OCI-M1 (cell line): ENCODE measurements around the gene PRPF31.

Experiments
- DNase-seq: peaks from one replicate; lab custom pipeline; 2025; lab: John Stamatoyannopoulos, UW

Gene PRPF31

DNA sequence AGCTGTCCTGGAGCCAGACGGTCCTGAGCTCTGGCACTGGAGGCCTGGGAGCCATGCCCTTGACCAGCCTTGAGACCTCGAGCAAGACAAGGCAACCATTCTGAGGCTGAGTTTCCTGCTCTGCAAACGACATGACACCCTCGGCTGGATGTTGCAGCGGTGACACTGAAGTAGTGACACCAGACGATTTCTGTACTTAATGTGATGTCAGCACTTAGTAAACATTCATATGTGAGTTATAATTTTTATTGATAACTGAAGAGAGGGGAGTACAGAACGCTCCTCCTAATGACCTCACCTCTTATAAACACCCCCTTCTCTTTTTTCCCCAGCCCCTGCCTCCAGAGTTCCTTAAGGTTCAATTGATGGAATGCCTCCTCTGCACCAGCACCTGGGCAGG, 7.1 kb upstream of the PRPF31 start:
- DNase-seq = no peak

DNA sequence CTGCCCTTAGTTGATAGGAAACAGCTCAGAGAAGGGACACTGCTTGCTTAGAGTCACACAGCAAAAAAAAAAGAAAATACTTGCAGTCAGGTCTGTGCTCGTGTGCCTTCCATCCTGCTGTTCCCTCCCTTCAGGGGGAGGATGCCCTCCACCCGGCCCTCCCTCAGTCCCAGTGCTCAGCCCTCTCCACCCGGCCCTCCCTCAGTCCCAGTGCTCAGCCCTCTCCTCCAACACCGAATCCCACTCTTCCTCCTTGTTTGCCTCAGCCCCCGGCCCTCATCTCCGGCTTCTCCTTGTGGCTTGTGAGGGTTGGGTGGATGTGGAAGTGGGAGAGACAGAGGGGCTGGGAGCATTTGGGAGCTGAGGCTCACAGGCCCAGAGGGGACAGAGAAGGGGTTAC, 5.9 kb upstream of the PRPF31 start:
- no peak for DNase-seq

DNA sequence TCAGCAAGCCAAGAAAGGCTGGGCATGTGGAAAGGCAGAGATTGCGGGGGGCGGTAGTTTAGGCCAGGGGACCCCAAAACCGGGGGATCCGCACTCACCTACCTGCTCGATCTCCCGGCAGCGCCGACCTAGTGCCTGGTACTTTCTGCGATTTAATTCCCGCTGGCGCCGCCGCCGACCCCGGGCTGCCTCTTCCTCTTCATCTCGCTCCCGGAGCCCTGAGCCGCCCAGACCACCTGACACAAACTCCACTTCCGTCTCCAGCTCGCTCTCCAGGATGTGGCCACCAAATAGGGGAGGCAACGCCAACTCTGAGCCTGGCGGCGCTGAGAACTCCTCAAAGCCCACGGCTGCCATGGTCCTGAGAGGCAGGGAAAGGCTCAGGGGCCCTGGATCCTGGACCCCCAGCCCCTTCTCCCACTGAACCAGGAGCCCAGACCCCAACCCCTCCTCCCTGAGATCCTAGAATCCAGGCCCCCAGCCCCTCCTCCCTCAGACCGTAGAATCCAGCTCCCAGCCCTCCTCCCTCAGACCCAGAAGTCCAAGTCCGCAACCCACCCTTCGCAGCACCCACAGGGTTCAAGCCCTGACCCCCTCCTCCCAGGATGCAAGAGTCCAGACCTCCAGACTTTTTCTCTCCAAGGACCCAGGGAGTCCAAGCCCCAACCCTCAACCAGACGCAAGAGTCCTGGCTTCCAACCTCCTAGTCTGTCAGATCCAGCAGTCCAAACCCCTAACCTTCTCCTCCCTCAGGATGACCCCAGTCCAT, 1.0 kb upstream of the PRPF31 start:
- peak; percentile 71 for DNase-seq

DNA sequence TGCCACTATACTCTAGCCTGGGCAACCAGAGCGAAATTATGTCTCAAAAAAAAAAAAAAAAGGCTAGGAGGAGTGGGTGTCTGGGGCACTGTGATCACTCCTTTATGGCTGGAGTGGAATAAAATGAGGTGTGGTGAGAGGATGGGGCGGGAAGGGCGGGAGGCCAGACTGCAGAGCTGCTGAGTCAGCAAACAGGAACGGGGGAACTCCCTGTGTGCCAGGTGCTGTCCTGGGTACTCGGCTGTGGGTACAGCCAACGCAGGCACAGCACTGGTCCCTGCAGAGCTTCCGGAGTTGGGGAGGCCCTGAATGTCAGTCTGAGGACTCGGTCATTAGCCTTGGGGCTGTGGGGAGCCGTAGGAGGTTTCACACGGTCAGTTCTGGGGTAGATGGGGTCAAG, 5.7 kb downstream of the PRPF31 start:
- no peak for DNase-seq

DNA sequence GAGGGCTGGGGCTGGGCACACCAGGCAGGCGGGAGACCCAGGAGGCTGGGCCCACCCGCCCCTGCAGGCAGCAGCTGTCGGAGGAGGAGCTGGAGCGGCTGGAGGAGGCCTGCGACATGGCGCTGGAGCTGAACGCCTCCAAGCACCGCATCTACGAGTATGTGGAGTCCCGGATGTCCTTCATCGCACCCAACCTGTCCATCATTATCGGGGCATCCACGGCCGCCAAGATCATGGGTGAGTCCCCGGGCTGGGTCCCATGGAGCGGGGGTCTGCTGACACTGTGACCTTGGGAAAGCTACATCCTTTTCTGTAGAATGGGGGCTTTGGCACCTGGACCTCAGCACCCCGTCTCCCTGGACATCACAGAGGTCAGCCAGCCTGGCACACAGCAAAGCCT, 8.1 kb downstream of the PRPF31 start:
- no peak for DNase-seq

DNA sequence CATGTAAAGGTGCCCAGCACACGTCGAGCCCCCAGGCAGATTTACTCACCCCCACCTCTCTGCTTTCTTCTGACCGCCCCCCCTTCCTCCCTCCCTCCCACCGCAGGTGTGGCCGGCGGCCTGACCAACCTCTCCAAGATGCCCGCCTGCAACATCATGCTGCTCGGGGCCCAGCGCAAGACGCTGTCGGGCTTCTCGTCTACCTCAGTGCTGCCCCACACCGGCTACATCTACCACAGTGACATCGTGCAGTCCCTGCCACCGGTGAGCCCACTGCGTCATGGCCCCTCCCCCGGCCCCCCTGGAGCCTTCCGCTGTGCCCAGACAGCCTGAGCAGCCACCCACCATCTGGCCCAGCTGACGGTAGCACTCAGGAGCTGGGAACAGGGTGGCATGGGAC, 8.8 kb downstream of the PRPF31 start:
- no peak for DNase-seq

DNA sequence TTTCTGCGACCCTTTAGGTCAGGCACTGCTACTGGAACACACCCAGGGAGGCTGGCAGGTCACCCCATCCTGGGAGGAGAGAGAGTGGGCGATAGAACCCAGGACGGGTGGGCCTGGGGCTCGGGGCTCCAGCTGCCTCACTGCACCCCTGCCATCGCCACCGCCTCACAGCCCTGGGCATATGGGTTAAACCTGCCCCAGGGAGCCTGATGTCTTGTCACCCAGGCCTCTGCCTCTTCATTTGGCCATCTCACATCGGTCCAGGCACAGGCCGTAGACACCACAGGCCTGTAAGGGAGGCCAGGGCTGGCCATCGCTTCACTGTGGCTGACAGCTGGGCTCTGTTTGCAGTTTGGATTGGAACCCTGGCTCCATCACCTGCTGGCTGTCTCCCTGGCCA, 10.2 kb downstream of the PRPF31 start:
- DNase-seq = no peak

DNA sequence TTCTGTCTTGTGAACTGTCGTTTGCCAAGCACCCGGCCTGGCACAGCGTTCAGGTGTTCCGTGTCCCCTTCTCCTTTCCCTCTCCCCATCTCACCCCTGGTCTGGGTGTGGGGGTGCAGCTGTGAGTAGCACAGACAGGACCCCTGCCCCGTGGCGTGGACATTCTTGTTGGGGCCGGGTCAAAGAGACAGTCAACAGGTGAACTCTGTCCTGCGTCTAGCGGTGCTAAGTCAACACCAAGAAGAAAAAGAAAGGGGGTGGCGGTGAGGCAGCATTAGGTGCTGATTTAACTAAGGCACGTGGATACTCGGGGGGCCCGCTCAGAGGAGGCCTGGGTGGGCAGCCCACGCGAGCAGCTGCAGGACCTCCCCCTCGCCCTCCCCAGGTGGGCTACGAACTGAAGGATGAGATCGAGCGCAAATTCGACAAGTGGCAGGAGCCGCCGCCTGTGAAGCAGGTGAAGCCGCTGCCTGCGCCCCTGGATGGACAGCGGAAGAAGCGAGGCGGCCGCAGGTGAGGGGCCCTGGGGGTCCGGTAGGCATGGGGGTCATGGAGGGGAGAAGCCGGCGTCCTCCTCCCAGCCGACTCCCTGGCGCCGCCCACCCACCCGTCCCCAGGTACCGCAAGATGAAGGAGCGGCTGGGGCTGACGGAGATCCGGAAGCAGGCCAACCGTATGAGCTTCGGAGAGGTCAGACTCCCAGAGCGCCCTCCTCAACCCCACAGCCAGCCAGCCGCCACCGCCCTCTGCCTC, 12.3 kb downstream of the PRPF31 start:
- no peak for DNase-seq

DNA sequence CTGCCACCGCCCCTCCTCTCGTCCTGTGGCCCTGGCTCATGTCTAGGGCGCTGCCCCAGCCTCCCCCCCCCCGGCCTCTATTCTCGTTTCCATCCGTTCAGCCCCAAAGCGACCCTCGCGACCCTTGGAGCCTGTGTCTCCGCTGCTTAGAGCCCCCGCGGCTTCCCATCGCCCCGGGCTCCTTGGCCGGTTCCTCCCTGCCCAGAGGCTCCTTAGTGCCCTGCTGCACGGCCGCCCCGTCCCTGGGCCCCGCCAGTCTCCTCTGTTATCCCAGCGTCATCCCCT, 12.8 kb downstream of the PRPF31 start:
- DNase-seq = no peak

DNA sequence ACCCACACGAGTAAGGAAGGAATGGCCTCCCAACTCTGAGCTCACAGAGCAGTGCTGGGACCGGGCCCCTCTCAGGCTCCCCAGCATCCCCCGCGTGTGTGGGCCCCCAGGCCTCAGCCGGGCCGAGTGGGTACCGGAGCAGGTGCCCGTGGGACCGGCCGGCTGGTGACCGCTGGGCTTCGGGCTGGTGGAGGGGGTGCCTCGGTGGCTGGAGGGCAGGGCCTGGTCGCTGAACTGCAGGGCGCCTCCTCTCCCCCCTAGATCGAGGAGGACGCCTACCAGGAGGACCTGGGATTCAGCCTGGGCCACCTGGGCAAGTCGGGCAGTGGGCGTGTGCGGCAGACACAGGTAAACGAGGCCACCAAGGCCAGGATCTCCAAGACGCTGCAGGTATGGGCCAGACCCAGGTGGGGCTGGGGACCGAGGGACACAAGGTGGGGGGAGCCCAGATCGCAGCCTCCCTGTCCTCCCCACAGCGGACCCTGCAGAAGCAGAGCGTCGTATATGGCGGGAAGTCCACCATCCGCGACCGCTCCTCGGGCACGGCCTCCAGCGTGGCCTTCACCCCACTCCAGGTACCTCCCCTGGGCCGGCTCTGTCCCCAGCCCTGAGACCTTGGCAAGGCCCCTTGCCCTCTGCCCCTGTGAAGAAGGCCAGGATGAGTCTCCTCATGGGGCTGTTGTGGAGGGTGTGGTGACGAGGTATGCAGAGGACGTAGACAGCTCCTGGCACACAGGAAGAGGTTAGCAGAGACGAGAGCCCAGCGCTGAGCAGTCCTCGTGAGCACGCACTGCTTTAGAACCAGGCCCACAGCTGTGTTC, 13.5 kb downstream of the PRPF31 start:
- DNase-seq = no peak

DNA sequence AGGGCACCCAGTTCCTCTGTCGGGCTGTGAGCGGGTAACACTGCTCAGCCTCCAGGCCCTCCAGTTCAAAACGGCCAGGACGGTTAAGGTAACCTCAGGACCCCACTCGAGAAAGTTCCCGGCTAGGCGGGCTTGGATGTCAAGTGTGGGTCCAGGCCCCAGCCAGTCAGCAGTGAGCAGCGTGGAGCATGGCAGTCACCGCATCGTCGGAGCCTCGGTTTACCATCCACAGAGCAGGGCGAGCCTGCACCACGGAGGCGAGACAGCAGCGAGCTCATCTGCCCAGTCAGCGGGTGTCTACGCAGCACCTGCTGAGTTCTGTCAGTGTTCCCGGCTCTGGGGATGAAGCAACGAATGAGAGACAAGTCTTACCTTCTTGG, 14.1 kb downstream of the PRPF31 start:
- no peak for DNase-seq

DNA sequence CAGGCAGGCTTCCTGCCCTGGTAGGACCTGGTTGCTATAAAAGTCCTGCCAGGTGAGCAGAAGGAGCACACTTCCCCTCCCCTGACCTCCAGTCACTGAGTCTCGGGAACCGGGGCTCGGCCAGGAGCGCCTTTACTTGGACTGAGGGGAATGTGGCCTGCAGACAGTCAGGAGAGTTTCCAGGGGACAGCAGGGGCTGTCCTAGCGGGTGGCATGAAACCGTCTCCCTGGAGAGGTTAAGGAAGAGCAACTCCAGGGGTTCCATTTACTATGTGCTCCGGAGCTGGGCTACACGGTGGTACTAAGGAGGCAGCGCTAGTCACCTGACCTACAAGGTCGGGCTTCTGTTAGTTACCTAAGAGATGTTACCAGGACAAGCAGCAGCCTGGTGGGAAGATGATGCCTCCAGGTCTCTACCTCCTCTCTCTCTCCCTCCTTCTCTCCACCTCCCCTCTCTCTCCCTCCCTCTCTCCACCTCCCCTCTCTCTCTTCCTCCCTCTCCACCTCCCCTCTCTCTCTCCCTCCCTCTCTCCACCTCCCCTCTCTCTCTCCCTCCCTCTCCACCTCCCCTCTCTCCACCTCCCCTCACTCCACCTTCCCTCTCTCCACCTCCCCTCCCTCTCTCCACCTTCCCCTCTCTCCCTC, 17.9 kb downstream of the PRPF31 start:
- DNase-seq = peak; percentile 93

DNA sequence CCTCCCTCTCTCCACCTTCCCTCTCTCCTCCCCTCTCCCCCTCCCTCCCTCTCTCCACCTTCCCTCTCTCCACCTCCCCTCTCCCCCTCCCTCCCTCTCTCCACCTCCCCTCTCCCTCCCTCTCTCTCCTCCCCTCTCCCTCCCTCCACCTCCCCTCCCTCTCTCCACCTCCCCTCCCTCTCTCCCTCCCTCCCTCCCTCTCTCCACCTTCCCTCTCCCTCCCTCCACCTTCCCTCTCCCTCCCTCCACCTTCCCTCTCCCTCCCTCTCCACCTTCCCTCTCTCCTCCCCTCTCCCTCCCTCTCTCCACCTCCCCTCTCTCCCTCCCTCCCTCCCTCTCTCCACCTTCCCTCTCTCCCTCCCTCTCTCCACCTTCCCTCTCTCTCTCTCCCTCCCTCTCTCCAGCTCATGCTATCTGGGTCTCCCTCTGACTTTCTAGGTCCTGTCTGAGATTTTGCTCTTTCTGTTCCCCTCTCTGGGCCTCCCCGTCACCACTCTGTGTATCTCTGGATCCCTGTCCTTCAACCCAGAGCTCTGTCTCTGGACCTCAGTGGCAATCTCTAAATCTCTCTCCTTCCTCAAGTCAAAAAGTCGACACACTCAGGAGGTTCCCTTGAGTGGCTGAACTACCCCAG, 18.5 kb downstream of the PRPF31 start:
- DNase-seq = no peak

DNA sequence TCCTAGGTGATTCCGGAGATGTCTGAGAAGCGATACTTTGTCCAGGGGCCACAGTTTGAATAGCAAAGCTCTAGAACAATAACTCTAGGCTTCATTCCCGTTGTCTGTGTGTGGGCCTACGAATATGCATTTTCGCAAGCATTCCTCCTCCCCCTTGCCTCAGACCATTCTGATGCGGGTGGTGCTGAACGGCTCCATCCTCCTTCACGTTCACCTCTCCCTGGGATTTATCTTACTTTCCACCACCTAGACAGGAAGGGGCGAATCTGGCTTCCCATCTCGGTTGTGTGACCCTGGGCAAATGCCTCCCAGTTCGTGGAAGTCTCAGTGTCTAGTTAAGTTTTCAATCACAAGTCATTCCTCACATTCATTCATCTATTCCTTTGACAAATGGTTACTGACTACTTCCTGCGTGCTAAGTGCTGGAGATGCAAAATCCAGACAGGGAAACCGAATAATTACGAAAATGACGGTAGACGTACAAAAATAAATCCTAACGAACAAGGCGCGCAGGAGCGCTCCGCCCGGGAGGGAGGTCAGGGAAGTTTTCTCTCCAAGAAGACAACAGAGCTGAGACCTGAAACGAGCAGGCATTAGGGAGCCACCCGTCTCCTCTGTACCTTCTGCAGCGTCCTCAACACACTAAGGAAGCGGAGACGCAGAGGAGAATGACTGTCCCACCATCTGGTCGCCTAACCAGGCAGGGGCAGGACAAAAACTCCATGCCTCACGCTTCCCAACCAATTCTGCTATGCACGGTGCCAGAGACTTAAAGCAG, 20.7 kb downstream of the PRPF31 start:
- no peak for DNase-seq

DNA sequence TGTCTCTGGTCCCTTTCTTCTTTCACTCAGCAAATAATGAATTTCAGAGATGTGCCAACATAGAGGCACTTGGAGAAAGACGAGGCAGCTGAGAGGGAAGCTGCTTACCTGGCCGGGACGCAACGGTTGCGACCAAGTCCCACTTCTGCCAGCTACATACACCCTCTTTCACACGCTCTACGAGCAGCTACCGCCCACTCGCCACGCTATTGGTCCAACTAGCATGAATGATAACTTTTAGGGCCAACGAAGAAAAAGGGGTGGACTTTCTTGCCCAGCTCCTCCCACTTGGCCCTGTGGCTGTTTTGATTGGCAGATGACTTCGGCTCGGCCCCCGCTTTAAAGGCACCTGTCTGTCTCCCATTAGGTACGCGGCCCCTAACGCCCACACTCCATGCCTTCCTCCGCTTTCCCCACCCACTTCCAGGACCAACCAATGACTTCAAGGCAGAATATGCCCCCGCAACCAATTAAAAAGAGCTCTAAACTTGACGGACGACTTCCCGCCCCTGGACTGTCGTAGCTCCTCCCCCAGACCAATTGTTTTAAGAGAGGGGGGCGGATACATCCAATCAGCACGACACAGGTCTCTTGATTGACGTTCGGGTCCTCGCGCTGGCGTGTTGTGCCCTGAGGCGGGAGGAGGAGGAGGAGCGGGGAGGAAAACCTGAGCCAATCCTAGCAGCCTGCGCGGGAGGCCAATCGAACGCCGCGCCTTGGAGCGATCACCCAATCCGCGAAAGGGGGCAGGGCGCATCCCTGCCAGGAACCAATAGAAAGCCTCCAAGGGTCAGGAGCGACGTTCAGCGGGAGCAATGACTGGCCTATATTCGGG, 21.5 kb downstream of the PRPF31 start:
- DNase-seq = peak; percentile 100

DNA sequence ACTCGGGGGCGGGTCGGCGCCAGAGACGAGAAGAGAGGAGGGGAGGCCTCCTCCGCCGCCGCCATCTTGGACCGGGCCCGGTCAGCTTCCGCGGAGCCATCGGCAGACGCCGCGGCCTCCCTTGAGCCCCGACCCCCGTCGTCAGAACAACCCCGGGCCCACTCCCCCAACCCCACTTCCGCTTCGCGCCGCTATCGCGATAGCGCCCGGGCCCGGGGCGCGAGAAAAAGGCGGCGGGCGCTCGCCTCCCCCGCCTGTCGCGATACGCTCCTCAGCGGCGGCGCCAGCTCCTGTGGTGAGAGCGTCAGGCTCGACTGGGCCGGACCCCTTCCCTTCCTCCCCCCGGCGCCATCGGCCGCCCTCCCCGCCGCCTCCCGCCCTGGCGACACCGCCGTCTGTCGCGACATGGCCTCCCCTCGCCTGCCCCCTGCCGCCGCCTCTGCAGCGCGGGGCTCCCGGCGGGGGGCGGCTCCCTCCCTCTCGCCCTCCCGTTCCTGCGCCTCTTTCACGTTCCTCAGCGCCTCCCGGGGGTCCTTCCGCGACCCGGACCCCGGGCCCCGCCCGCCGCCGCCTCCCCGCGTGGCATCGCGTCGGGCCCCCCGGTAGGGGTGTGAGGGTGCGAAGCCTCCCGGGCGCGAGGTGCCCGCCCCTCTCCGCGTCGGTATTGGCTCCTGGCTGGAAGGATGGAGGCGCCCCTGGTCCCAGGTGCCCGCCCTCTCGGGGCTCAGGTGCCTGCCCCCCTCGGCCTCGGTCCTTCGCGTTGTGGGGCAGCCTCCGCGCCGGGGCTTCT, 22.3 kb downstream of the PRPF31 start, which contains the start of gene CNOT3:
Gene CNOT3, plus strand, starts transcription at position 64 of the 790 bp plus-strand sequence. CDS start 5,217 bp downstream, outside the sequence.
- DNase-seq = no peak

DNA sequence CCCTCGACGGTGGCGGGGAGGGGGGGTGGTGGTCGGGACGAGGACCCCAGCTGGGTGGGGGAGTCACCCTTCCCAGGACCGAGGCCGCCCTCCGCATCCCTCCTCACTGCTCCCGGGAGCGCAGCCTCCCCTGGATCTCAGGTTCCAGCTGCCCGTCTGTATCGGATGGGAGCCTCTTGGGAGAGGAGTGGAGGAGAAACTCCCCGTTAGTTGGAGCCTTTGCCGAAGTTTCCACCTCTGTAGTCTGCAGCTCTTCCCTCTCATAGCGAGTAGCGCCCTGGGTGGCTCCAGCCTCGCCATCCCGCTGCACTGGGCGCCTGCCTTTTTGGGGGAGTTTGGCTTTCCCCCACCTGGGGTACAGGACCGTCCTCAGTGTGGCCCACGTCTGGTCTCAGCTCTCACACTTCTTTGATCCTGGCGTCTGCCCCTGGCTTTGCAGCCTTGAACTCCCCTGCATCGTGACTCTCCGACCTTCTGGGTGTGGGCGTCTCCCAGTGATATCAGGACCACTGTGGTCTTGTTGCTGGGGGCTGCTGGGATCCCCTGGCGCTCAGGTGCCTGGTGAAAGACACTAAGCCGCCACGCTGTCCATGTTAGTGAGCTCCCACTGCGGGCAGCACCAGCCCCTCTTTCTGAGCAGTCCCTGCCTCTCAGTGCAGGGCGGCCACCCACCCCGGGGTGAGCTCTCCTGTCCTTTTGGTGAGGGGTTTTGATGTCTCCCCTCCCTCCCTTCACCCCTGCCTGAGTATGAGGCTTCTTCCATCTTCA, 23.1 kb downstream of the PRPF31 start:
- no peak for DNase-seq

DNA sequence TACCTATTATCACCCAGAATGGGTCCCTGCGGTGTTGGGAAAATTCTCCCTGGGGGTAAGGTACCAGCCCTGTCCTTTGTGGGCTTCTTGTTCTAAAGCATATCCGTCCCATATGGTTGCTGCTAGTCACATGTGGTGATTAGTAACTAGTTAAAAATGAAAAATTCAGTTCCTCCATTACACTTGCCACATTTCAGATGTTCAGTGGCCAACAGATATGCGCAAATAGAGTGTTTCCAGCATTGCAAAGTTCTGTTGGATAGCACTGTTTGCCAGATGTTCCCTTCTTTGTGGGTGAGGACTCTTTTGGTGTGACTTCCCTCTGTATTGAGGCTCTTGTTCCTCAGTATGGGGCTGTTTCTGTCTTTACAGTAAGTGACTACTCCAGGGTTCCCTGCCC, 25.8 kb downstream of the PRPF31 start:
- no peak for DNase-seq
